ENCODE data around the gene CRB1. TPM values are rescaled to one million over a fixed set of nuclear protein-coding genes. Genes with fewer than 3 reads are reported as not detected.

The CRB1 gene
- total and polyA plus RNA-seq, 9 of the 15 experiments (the other 6 are each of a cell fraction or from before 2014, with no cell fraction given), result 0.04 to 0.10 TPM; not detected in 7

DNA sequence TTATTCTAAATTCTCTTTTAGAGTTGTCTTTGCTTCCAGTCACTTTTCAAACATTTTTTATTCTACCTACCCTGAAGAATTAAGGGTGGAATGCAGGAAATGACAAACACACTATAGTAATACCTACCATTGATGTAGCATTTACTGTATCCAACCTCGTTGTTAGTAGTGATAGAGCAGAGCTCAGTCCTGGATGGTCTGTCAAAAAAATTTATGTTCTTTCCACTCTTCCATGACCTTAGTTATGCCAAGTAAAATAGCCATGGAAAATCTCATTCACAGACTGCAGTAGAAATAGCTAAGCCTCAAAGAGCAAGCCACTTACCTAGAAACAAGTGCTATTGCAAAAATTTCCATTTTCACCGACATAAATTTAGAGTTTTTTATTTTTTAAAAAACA lies 74.6 kb downstream of the CRB1 start (continued):
- TF ChIP-seq, protein P1, sequence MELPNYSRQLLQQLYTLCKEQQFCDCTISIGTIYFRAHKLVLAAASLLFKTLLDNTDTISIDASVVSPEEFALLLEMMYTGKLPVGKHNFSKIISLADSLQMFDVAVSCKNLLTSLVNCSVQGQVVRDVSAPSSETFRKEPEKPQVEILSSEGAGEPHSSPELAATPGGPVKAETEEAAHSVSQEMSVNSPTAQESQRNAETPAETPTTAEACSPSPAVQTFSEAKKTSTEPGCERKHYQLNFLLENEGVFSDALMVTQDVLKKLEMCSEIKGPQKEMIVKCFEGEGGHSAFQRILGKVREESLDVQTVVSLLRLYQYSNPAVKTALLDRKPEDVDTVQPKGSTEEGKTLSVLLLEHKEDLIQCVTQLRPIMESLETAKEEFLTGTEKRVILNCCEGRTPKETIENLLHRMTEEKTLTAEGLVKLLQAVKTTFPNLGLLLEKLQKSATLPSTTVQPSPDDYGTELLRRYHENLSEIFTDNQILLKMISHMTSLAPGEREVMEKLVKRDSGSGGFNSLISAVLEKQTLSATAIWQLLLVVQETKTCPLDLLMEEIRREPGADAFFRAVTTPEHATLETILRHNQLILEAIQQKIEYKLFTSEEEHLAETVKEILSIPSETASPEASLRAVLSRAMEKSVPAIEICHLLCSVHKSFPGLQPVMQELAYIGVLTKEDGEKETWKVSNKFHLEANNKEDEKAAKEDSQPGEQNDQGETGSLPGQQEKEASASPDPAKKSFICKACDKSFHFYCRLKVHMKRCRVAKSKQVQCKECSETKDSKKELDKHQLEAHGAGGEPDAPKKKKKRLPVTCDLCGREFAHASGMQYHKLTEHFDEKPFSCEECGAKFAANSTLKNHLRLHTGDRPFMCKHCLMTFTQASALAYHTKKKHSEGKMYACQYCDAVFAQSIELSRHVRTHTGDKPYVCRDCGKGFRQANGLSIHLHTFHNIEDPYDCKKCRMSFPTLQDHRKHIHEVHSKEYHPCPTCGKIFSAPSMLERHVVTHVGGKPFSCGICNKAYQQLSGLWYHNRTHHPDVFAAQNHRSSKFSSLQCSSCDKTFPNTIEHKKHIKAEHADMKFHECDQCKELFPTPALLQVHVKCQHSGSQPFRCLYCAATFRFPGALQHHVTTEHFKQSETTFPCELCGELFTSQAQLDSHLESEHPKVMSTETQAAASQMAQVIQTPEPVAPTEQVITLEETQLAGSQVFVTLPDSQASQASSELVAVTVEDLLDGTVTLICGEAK (IDR thresholded peaks at IDR 0.05), result no peak
- TF ChIP-seq, protein P1 (CRISPR knock-in tag; IDR thresholded peaks at IDR 0.05), result no peak
